Stimulated activated naive CD8-positive, alpha-beta T cell treated with anti-CD3 and anti-CD28 coated beads, Interleukin-15, Interleukin-2, amounts not matched to agents 100 U/mL and 50 U/mL, for 24 hours (primary cell): ENCODE data around the gene KCND1.
"Not testable (repeated sequence)": the region's sequence is repeated elsewhere in the genome, so short reads cannot be mapped to it uniquely, and the experiment has no call there.

Experiments used
- ATAC-seq: fragments of 150-1000 bp; cut with Tn5 transposase; one replicate; pipeline ENCODE4 v1.10.0; 2021
- DNase-seq: peaks from one replicate; pipeline ENCODE4 v3.0.0; 2021

KCND1 gene

GRCh38 chrX:48971249-48972219 is at the start of gene KCND1:
KCND1 (minus strand) TSS chrX:48971844; CDS start chrX:48970271, 1,573 bp downstream.
- peak; percentile 55 for ATAC-seq

GRCh38 chrX:49019599-49020249 is 48.1 kb upstream of the KCND1 start:
- DNase-seq, result no peak
- ATAC-seq, result no peak

More at GRCh38 chrX:48971249-48972219, at the start of gene KCND1:
- peak; percentile 10 for DNase-seq

GRCh38 chrX:49019050-49019449 is 47.4 kb upstream of the KCND1 start:
- no peak for ATAC-seq
- no peak for DNase-seq

GRCh38 chrX:49003696-49004095 is 32.1 kb upstream of the KCND1 start:
- ATAC-seq, result no peak

GRCh38 chrX:49002091-49002935 is 30.7 kb upstream of the KCND1 start, which contains the start of gene GRIPAP1:
GRIPAP1 (minus strand) TSS chrX:49002264; CDS start chrX:49002229, 35 bp downstream.
- DNase-seq (peak; percentile 78), ATAC-seq (peak; percentile 76)

More at GRCh38 chrX:49003696-49004095, 32.1 kb upstream of the KCND1 start:
- DNase-seq, result no peak

GRCh38 chrX:49001521-49002090 is 30.0 kb upstream of the KCND1 start:
- DNase-seq, result peak; percentile 58
- peak; percentile 67 for ATAC-seq

- DNase-seq (no peak), ATAC-seq (no peak)
Measured at GRCh38 chrX:49000636-49001035, 29.0 kb upstream of the KCND1 start.

GRCh38 chrX:48999030-48999429 is 27.4 kb upstream of the KCND1 start:
- DNase-seq (no peak), ATAC-seq (no peak)

- no peak for DNase-seq
- no peak for ATAC-seq
Measured at GRCh38 chrX:48998391-48998790, 26.7 kb upstream of the KCND1 start.

- ATAC-seq, result no peak
- no peak for DNase-seq
Measured at GRCh38 chrX:48997865-48998264, 26.2 kb upstream of the KCND1 start.

GRCh38 chrX:48997455-48997854 is 25.8 kb upstream of the KCND1 start:
- DNase-seq (no peak), ATAC-seq (no peak)

- DNase-seq, result no peak
- no peak for ATAC-seq
Measured at GRCh38 chrX:48996969-48997368, 25.3 kb upstream of the KCND1 start.

GRCh38 chrX:48992341-48992740 is 20.7 kb upstream of the KCND1 start:
- DNase-seq, result no peak
- ATAC-seq, result no peak

- ATAC-seq (no peak), DNase-seq (no peak)
Measured at GRCh38 chrX:48989483-48989882, 17.8 kb upstream of the KCND1 start.

GRCh38 chrX:48983896-48984295 is 12.3 kb upstream of the KCND1 start:
- no peak for ATAC-seq
- DNase-seq, result no peak

GRCh38 chrX:48983081-48983480 is 11.4 kb upstream of the KCND1 start:
- no peak for DNase-seq
- ATAC-seq, result no peak

GRCh38 chrX:48981178-48981577 is 9.5 kb upstream of the KCND1 start:
- no peak for ATAC-seq

GRCh38 chrX:48980341-48980740 is 8.7 kb upstream of the KCND1 start:
- DNase-seq, ATAC-seq: not testable (repeated sequence)

More at GRCh38 chrX:48981178-48981577, 9.5 kb upstream of the KCND1 start:
- DNase-seq, result no peak

GRCh38 chrX:48978226-48978625 is 6.6 kb upstream of the KCND1 start:
- ATAC-seq, result no peak

GRCh38 chrX:48976086-48976485 is 4.4 kb upstream of the KCND1 start:
- DNase-seq (no peak), ATAC-seq (no peak)

More at GRCh38 chrX:48978226-48978625, 6.6 kb upstream of the KCND1 start:
- DNase-seq, result no peak

GRCh38 chrX:48975541-48975940 is 3.9 kb upstream of the KCND1 start:
- ATAC-seq (no peak), DNase-seq (no peak)

GRCh38 chrX:48975041-48975440 is 3.4 kb upstream of the KCND1 start:
- ATAC-seq, result no peak
- DNase-seq, result no peak
